Loucy (cell line): Measurements from ENCODE around the gene ACTL6B.

Source experiments
- H2AFZ ChIP-seq: fragments of 200-600 bp; sonication (generic); 2 replicates; pipeline ENCODE4 v1.6.0; 2016; ENCODE audit warnings: antibody characterized with exemption, mild to moderate bottlenecking, low read length, moderate library complexity
- H3F3A ChIP-seq: fragments of 200-600 bp; 2 replicates; pipeline ENCODE4 v1.6.0; 2016; ENCODE audit warnings: antibody characterized with exemption, low read depth, mild to moderate bottlenecking
- H3K27me3 ChIP-seq: fragments of 200-600 bp; sonication (generic); 2 replicates; pipeline ENCODE4 v1.6.1; 2014; ENCODE audit warnings: low read length, mild to moderate bottlenecking; ENCODE audit not compliant: insufficient read depth, poor library complexity, severe bottlenecking
- H3K36me3 ChIP-seq: fragments of 200-600 bp; sonication (generic); 2 replicates; pipeline ENCODE4 v1.6.1; 2016; ENCODE audit warnings: low read length; ENCODE audit not compliant: insufficient read depth
- H3K4me1 ChIP-seq: fragments of 200-600 bp; sonication (generic); 2 replicates; pipeline ENCODE4 v1.5.1; 2014; ENCODE audit warnings: low read length, mild to moderate bottlenecking; ENCODE audit not compliant: insufficient read depth, poor library complexity, severe bottlenecking
- H3K4me2 ChIP-seq: fragments of 200-600 bp; sonication (generic); 2 replicates; pipeline ENCODE4 v1.6.0; 2014; ENCODE audit warnings: antibody characterized with exemption, low read length, low read depth, mild to moderate bottlenecking; ENCODE audit not compliant: poor library complexity, severe bottlenecking
- H3K4me3 ChIP-seq: fragments of 200-600 bp; sonication (generic); 2 replicates; pipeline ENCODE4 v1.5.1; 2014; ENCODE audit warnings: low read length, mild to moderate bottlenecking, mixed read lengths; ENCODE audit not compliant: poor library complexity, severe bottlenecking
- H3K79me2 ChIP-seq: fragments of 200-600 bp; sonication (generic); 2 replicates; pipeline ENCODE4 v1.6.1; 2014; ENCODE audit warnings: low read length; ENCODE audit not compliant: insufficient read depth
- H3K9ac ChIP-seq: fragments of 200-600 bp; sonication (generic); 2 replicates; pipeline ENCODE4 v1.6.0; 2014; ENCODE audit warnings: mild to moderate bottlenecking, low read depth, low read length, moderate library complexity; ENCODE audit not compliant: poor library complexity, severe bottlenecking
- H3K9me2 ChIP-seq: fragments of 200-600 bp; sonication (generic); replicated peaks from 2 replicates; pipeline ENCODE4 v1.6.1; 2016; ENCODE audit warnings: low read depth, low read length, mixed read lengths
- H3K9me3 ChIP-seq: fragments of 200-600 bp; sonication (generic); 2 replicates; pipeline ENCODE4 v1.6.1; 2014; ENCODE audit warnings: mild to moderate bottlenecking, antibody characterized with exemption, low read length, low read depth; ENCODE audit not compliant: insufficient read depth
- H4K20me1 ChIP-seq: fragments of 200-600 bp; sonication (generic); 2 replicates; pipeline ENCODE4 v1.6.0; 2014; ENCODE audit warnings: antibody characterized with exemption, low read length, mild to moderate bottlenecking; ENCODE audit not compliant: insufficient read depth, poor library complexity, severe bottlenecking
- EZH2phosphoT487 ChIP-seq: fragments of 200-600 bp; IDR thresholded peaks from 2 replicates; pipeline ENCODE4 v1.6.1; 2018; ENCODE audit warnings: antibody characterized with exemption, mild to moderate bottlenecking, moderate library complexity, borderline replicate concordance
- TF ChIP-seq, protein P1 (sequence below): fragments of 200-600 bp; sonication (generic); conservative IDR thresholded peaks from 2 replicates; pipeline ENCODE4 v1.5.1; 2014; ENCODE audit warnings: mild to moderate bottlenecking, antibody characterized with exemption, low read length

The ACTL6B gene

DNA sequence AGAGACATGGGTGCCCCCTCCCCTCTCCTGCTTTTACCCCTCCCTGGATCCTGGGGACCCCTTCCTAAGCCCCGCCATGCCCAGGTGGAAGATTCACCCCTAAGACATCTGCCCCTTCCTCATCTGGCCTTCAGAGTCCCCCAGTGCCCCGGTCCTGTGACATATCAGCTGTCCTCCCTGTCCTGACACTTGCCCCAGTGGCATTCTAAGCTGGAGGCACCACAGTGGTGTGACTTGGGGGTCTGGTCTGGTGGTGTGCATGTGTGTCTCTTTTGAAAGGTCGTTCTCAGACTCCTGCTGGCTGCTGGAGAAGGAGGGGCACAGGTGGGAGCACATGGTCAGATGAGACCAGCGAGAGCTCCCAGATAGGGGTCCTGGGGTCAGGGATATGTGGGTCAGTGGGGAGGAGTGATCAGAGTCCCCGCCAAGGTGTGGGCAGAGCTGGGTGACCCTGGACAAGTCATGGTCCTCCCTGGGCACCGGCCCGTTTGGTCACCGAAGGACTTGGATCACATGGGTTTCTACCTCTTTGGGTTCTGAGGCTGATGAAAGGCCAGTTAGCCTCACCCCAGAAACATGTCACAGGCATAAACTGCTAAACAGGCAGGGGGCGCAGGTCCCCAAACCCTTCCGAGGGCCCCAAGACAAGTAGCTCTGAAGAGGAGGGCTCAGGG is 14.3 kb downstream of the ACTL6B start:
- TF ChIP-seq, protein P1, sequence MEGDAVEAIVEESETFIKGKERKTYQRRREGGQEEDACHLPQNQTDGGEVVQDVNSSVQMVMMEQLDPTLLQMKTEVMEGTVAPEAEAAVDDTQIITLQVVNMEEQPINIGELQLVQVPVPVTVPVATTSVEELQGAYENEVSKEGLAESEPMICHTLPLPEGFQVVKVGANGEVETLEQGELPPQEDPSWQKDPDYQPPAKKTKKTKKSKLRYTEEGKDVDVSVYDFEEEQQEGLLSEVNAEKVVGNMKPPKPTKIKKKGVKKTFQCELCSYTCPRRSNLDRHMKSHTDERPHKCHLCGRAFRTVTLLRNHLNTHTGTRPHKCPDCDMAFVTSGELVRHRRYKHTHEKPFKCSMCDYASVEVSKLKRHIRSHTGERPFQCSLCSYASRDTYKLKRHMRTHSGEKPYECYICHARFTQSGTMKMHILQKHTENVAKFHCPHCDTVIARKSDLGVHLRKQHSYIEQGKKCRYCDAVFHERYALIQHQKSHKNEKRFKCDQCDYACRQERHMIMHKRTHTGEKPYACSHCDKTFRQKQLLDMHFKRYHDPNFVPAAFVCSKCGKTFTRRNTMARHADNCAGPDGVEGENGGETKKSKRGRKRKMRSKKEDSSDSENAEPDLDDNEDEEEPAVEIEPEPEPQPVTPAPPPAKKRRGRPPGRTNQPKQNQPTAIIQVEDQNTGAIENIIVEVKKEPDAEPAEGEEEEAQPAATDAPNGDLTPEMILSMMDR, result no peak
- no peak for TF ChIP-seq EZH2phosphoT487

DNA sequence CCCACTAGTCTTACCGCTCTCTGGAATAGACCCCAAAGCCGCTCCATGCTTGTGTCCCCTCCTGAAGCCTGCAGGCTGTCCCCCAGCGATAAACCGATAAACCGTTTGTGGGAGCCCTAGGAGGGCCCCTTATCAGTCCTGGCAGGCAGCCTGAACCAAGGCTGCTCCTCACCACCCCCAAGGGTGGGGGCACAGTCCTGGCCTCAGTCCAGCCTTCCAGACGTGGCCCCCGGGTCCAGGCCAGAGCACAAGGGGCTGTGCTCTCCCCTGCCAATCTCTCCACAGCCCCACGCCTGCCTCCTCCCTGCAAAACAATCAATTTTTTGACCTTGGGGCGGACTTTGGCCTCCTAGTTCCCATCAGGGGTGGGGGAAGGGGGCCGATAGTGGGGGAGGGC is 14.8 kb downstream of the ACTL6B start, which contains the start of gene TFR2:
TSS of gene TFR2 (minus strand) at position 90 of the 397 bp plus-strand sequence. CDS start at position 47, 43 bp downstream.
- Histone ChIP-seq H3K9ac (no peak within 1 kb of the TSS), H3K27me3 (no peaks in the 10 kb centered on the region), H3K4me2 (no peak within 1 kb of the TSS), H3K4me1 (no peaks in the 10 kb centered on the region), H4K20me1 (no peaks in the 10 kb centered on the region), H2AFZ (no peak within 1 kb of the TSS), H3K79me2 (no peaks in the 10 kb centered on the region), H3K9me2 (no peaks in the 10 kb centered on the region), H3K36me3 (no peaks in the 10 kb centered on the region), H3F3A (no peaks in the 10 kb centered on the region), H3K9me3 (no peaks in the 10 kb centered on the region), H3K4me3 (no peak within 1 kb of the TSS)
- no peak for TF ChIP-seq EZH2phosphoT487
- TF ChIP-seq, protein P1, result no peak

More for the DNA sequence above, 14.3 kb downstream of the ACTL6B start:
- H4K20me1 ChIP-seq, result no peaks in the 10 kb centered on the region
- H3K9me3 ChIP-seq, result no peaks in the 10 kb centered on the region
- no peaks in the 10 kb centered on the region for H3F3A ChIP-seq
- no peak overlapping the region for H3K4me2 ChIP-seq
- no peaks in the 10 kb centered on the region for H3K79me2 ChIP-seq
- no peak overlapping the region for H3K4me3 ChIP-seq
- no peaks in the 10 kb centered on the region for H3K27me3 ChIP-seq
- H3K9ac ChIP-seq, result no peak overlapping the region
- no peaks in the 10 kb centered on the region for H3K36me3 ChIP-seq
- no peaks in the 10 kb centered on the region for H3K9me2 ChIP-seq
- no peak overlapping the region for H2AFZ ChIP-seq
- no peaks in the 10 kb centered on the region for H3K4me1 ChIP-seq

DNA sequence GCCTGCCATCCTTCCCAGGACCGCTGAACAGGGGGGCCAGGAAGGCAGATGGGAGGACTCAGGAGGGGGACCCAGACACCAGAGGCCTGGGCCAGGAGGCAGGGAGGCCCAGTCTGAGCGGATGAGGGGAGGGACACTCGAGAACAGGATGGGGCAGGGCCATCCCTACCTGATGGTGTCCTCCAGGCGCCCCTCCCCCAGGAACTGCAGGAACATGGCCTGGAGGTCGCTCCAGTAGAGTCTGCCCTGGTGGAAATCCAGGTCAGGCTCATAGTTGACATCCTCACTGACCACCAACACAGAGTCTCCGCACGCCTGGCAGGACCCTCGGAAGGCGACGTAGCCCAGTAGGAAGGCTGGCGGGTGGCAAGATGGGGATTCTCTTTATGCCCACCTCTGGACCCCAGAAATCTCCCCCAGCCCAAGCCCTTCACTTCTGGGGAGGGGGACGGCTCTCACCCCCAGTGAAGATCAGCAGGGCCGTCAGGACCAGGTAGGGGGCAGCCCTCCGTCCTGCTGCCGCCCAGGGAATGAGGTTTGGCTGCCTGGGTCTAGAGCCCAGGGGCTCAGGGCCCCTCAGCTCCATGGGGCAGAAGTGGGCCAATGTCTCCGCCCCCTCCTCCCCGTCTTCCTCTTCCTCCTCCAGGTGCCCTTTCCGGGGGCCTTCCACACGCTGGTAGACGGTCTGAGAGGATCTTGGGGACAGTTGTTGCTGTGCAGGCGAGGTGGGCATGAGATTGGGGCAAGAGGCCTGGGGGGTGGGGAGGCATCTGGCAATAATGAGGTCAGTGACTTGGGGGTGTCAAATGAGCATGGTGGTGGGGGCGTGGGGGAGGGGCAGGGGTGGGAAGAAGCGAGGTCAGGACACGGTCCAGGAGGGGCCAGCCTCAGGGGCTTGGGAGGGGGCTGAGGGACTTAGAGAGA is 15.5 kb downstream of the ACTL6B start:
- Histone ChIP-seq H3K36me3 (no peaks in the 10 kb centered on the region), H3K4me2 (no peak overlapping the region), H3K79me2 (no peaks in the 10 kb centered on the region), H3K4me3 (no peak overlapping the region), H3K9me3 (no peaks in the 10 kb centered on the region), H2AFZ (no peak overlapping the region), H4K20me1 (no peaks in the 10 kb centered on the region), H3K27me3 (no peaks in the 10 kb centered on the region), H3F3A (no peaks in the 10 kb centered on the region), H3K4me1 (no peaks in the 10 kb centered on the region), H3K9ac (no peak overlapping the region), H3K9me2 (no peaks in the 10 kb centered on the region)
- TF ChIP-seq, protein P1, result no peak
- TF ChIP-seq EZH2phosphoT487, result no peak
